Middle frontal gyrus (tissue), 1 donor: ENCODE measurements around the gene AGAP5.
A peak's percentile ranks its signal among the peaks of the same experiment; 100 is the strongest.

Experiments used
- DNase-seq: peaks from one replicate; pipeline ENCODE4 v3.0.0-alpha.2; 2015; ENCODE audit warnings: low spot score; ENCODE audit errors: extremely low spot score

Gene AGAP5

DNA sequence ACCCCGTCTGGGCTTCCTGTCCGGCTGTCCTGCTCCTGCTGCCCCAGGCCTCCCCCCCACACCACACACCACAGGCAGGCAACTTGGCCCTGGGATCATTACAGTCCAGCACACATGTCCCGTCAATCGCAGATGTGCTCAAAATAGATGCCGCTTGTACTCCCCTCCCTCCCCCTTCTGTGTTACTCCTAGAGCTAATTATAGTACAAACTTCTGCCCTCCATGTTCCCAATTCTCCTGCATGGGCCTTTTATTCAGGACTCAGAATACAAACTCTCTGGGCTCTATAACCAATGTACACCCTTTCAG is 42.0 kb downstream of the AGAP5 start, which contains the start of gene SYNPO2L:
TSS of gene SYNPO2L (minus strand) at position 40 of the 309 bp plus-strand sequence. CDS start 107 bp downstream, outside the sequence.
- no peak for DNase-seq

DNA sequence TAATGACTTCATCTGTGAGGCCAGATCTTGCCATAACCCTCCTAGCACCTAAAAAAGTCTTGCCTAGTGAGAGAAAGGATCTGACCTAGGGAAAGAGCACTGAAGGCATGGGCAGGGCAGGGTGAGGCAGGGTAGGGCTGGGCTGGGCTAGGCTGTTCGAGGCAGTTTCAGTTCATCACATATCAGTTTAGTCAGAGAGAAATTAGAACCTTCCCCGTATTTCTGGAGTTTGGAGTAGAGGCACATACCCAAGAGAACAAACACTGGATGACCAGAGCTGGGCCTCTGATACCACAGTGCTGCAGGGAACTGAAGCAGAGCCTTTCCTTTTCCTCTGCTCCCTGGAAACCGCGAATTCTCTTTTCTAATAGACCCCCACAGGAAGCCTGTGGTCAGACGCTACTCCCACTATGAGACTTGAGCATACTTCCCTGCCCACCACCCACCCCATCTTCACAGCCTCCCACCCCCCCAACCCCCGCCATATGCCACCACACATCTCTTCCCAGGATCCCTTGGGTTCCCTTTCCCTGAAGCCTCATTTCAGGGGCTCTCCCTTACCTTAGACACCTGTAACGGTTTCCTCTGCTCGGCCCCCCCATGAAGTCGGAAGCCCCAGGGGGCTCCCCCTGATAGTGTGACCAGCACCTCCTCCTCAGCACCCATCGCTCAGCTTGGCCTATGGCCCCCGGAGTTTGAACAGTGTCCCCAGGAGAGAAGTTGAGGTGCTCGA is 42.5 kb downstream of the AGAP5 start:
- no peak for DNase-seq

DNA sequence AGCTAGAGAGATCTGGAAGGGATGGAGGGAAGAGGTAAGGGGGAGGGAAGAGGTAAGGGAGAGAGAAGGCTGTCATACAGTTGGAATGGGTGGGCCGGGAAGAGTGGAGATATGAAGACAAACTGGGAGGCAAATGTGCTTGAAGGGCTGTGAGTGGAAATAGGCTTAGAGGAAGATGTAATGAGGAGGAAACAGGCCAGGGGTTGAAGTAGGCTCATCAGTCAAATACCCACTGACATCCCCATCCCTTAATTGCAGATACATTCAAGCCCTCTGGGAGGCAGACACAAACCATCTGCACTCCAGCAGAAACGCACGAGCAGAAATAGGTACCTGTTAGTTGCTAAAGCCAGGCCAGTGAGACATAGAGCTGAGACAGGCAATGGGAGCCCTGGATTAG is 44.2 kb downstream of the AGAP5 start:
- DNase-seq: no peak

DNA sequence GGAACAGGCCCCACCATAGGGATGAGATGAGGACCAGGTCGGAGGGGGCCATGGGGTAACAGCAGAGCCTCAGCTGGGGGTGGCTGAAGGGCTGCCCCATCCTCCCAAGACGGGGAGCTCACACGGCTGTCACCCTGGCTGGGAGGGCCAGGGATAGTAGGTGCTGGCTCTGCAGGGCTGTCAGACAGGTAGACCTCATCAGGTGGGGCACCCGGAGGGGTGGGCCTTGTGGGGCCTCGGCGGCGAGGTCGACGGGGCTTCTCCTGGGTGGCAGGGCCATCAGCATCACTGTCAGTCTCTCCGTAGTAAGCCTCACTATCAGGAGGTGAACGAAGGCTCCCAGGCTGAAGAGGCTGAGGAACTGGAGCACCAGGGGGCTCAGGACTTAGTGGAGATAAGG is 44.7 kb downstream of the AGAP5 start:
- DNase-seq: no peak

DNA sequence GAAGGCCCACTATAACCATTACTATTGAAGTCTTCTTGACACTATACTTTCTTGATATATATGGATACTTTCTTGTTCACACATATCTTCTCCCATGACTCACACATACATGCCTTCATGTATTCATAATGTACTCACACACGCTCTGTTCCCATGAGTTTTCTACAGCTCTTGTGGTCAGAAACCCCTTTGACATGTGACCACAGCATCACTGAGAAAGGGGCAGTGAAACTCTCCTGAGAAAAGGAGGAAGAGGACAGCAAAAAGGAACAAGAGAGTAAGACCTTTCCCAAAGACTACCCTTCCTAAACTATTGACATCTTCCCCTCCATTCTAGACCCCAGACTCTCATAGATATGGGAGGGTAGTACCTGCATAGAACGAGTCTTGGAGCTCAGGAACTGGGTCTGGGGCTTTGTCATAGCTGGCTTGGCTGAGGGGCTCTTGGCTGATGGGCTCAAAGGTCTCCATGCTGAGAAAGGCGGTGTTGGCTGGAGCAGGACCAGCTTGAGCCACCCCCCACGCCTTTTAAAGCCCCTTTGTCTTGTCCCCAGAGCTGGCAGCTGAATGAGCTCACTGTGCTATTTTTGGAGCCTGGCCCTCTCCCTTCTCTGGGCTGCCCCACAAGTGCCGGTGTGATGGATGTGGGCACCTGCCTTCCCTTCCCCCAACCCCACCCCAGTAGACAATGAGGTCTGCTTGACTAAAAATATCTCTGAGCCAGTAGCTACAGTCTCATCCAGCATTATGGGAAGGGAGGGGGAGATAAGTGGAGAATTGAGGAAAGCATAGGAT is 47.2 kb downstream of the AGAP5 start:
- DNase-seq: no peak

DNA sequence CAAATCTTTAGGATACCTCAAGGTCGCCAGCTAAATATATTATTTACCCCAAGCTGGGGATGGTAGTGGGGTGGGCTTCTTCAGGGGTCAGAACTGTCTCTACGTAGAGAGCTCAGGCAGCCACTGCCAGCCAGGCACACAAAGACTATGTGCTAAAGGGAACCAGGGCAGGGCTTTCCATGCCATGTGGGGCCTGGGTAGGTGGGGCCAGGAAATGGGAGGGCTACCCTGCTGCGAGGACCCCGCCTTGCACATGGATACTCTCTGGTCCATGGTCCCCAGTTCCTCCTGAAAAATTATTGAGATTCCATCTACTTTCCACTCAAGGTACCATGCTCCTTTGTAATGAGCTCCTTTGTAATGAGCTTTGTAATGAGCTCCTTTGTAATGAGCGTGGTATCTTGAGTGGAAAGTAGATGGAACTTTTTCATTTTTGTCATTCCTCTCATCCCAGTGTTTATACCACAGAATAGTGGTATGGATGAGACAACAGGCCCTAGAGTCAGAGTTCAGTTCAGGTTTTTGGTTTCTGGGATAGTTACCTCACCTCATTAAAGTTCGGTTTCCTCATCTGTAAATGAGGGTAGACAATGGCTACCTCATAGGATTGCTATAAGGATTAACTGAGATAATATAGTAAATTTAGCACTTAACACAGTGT is 47.9 kb downstream of the AGAP5 start:
- DNase-seq: no peak

DNA sequence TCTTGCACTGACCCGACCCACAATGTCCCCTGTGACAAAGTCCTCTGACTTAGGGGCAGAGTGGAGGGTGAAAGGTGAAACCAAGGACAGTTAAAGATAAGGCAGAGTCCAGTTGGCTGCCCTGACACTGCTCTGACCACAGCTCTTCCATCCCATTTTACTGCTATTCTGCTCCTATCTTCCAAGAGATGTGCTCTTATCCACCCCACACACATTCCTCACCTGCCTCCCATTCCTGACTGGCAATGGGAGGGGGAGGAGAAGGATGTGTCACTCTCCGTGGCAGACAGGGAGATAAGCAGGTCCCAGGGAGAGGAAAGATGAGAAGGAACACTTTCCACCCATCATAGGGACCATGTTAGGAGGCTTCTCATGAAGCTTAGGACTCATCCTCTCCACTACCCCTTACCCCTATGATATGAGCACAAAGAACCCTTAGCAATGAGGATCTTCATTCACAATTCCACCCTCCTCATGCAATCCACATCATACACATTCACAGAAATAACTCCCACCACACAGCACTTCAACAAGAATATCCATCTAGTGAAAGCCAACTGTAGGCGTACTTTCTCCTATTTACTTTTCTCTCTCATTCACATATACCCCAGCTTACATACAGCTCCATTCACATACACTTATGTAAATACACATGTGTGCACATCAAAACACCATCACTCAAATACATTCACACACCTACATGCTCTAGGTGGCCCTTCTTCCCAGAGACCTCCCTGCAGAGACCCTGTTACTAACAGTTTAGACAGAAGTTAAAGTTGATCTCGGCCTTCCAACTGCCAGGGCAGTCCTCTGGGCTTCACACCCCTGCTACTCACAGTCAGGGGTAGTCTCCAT is 48.7 kb downstream of the AGAP5 start:
- DNase-seq: no peak

DNA sequence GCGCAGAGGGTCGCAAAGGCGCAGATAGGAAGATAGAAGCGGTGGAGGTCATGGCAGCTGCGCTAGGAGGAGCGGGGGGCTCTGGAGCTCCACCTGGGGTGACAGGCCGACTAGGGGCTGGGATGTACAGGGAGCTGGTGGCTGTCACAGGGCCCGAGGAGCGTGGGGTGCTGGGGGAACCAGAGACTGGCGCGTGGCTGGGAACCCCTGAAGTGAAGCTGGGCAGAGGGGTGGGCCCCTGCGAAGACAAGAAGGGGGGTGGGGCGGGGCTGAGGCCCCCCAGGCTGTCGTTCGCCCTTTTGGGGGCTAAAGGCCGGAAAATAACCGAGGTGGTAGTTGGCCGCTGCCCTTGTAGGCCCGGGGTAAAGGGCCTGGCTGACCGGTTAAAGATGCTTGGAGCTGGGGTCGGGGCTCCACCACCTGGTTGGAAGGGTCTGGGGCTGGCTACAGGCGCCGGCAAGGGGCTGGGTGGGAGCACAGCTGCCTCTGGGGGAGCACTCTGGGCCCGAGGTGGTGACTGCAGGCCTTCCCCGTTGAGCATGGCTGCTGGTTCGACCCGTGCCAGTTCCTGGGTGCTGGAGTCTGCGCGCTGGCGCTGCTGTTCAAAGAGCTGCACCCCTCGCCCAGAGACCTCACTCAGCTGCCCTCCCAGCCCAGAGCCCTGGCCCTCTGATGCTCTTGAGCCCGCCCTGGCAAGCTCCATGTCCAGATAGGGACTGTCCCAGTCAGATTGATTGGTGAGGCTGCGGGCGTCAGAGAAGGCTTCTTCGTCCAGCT is 49.8 kb downstream of the AGAP5 start:
- no peak for DNase-seq

DNA sequence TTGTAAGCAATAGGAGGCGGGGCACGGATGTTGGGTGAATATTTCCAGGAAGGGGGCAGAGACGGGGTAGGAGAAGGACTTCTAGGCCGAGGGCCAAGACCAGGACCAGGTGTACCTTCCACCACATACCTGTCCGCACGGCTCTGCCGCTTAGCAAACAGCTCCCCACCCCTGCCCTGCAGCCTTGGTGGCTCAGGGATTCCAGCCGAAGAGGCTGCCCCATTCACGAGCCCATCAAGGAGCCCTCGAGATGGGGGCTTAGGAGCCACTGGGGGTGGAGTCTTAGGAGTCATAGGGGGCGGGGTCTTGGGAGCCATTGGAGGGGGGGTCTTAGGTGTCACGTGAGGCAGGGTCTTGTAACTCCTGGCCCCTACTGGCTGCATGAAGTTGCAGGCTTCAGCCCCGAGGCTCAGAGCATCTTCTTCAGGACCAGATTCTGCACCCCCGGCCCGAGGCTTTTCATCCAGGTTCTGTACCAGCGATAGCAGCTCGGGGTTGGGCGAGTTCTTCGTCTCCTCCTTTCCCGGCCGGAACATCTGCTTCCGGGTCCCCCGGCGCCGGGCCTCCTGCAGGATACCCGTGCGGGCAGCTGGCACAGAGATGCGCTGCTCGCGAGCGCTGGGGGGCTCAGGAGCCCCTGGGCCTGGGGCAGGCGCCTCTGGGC is 50.6 kb downstream of the AGAP5 start:
- peak; percentile 3 for DNase-seq

DNA sequence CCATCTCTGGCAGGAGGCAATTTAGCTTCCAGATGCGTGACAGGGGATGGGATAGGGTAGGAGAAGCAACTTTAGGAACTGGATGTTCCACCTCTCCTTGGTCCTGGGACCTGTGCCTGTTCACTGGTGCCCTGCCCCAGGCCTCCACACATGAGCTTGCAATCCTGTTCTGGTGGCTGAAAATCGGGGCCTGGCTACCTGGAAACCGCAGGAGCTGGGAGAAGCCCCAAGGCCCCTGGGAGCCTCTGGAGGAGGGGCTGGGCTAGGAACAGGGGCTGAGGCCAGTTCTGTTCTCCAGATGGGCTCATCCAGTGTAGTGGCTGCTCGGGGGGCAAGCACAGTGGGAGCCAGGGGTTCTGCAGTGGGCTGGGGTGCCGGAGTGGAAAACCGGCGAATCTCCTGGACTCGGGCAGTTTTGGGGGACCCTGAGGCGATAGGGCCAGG is 51.3 kb downstream of the AGAP5 start:
- no peak for DNase-seq

DNA sequence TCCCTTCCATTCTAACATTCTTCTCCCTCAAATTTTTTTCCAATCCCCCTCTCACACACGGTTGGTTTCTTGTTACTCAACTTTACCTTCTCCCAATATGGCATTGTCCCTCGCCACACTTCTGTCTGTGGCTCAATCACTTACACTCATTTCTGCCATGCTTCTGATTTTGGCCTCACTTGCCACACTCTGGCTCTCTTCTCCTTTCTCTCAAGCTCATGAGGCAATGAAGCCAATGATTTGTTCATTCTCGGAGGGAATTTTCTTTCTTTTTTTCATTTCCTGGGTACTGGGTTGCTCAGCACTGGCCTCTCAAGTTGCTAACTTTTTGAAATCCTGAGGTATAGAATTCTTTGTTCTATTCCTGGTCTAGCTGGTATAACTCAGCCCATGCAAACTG is 52.7 kb downstream of the AGAP5 start:
- DNase-seq: no peak

DNA sequence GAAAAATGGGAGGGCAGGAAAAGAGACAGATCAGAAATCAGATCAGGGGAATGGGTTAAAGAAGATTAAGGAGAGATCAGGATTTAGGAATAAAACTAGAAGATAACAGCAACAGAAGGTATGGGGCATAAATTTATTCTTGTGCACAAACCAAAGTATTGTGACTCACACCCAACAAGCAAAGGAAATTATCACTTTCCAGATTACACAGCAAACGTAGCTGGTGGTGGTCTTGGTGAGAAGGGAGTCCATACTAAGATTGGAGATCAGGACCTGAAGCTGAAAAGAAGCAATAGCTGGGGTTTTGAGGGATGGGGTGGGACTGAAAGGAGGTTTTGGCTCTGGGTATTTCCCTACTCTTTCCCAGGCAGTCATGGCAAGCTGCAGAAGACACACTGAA is 53.1 kb downstream of the AGAP5 start:
- no peak for DNase-seq

DNA sequence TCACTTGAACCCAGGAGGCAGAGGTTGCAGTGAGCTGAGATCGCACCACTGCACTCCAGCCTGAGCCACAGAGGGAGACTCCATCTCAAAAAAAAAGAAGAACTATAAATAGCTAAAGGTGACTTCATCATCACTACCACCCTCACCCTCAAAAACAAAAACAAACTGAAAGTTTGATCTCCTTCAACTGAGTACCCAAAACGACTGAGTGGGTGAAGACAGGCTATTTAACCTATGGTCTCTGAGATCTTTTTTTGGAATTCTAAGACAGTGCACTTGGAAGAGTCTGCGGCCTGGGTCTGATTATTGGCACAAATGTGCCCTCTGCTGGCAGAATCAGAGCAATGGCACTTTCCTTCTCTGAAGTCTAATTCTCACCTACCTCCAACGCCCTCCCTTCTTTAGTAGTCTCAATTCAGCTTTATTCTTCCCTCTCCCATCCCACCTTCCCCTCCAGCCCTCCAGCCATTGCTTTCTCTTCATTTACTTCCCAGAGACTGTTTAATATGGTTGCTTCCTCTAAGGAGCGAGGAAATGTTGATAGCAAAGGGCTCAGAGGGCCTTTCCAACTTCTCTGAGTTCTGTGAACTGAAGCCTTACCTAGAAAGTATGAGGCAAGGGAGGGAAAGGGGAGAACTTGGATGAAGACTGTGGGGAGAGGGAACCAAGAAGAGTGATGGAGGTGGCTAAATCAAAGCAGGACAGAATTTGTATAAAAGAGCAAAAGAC is 53.7 kb downstream of the AGAP5 start:
- peak; percentile 58 for DNase-seq

DNA sequence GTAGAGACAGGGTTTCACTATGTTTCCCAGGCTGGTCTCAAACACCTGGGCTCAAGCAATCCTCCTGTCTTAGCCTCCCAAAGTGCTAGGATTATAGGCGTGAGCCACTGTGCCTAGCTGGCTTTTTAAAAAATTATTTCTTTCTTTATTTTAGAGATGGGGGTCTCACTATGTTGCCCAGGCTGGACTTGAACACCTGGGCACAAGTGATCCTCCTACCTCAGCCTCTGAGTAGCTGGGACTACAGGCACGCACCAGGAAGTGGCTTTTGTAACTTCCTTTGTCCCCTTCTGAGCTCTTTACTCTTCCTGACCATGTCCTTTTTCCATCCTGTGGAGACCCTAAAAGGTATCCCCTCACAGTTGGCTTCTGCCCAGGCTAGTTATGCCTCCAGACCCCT is 54.5 kb downstream of the AGAP5 start:
- DNase-seq: no peak

DNA sequence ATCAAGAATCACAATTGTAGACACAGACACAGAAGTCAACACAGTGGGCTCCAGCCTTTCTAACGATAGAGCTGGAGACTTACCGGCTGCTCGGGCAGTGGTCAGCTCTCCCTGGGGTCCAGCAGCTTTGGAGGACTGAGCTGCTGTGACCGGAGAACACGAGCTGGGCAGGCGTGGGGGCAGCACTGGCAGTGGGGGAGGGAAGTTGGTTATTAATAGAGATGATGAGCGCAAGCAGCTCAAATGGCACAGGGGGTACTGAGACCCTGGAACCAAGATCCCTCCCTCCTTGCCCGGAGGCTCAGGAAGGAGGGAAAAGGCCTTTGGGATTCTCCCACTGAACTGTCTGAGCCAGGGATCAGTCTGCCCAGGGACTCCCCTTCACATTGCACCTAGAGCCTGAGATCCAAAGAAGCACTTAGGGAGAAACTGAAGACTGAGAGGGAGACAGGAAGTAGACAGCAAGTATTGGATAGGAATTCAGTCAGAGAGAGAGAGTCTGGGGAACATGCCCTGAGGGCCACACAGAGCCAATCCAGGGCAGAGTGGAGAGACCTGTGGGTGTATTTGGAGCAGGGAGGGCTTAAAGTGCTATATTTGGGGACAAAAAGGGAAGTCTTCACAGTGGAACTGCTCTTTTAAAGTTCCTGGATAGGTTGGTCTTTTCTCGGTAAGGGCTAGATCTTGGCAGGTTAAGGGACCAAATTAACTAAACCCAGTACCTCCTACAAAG is 56.4 kb downstream of the AGAP5 start, which contains the start of gene MYOZ1:
TSS of gene MYOZ1 (minus strand) at position 147 of the 733 bp plus-strand sequence. CDS start 1,457 bp downstream, outside the sequence.
- DNase-seq: no peak

DNA sequence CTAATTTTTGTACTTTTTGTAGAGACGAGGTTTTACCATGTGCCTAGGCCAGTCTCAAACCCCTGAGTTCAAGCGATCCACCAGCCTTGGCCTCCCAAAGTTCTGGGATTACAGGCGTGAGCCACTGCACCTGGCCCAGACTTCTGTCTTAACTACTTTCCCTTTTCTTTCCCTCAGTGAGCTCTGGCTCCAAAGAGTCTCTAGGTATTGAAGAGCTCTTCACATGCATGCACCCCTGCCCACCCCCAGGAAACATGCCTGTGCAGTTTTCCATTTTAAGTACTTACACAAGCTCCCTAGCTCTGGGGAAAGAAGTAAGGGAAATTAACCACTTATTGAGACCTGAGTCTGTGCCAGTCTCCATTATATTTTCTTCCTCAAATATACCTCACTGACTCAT is 58.6 kb downstream of the AGAP5 start:
- no peak for DNase-seq

DNA sequence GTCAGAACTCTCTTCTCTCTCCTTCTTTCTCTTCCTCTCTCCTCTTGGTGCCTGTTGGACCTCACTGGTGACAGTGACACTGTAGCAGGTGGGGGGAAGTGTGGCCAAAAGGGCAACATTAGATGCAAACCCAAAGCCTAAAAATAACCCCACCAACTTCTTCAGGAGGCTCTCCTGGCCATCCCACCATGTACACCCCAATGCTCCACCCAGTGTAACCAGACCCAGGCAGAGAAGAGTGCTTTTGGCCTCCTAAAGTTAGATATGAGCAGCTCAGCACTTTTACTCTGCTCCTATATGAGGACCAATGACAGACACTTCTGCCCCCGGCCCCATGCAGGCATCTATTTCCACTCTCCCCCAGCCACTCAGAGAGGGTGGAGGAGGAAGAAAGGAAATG is 62.1 kb downstream of the AGAP5 start:
- no peak for DNase-seq

DNA sequence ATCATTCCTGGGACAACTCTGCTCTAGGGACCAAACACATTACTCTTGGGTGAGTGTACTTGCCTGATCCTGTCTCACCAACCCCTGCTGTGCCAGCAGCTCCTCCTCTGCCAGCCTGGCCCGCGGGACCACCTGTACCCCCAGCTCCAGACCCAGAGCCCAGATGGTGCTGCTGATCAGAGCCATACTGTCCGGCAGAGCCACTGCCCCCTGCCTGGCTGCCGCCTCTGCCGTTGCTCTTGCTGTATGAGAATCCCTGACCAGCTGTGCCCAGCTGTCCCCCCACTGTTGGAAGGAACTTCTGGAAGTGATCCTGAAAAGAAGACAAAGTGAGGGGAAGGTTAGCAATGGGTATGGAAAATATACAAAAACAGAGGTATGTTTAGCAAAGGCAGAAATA is 63.5 kb downstream of the AGAP5 start:
- no peak for DNase-seq

DNA sequence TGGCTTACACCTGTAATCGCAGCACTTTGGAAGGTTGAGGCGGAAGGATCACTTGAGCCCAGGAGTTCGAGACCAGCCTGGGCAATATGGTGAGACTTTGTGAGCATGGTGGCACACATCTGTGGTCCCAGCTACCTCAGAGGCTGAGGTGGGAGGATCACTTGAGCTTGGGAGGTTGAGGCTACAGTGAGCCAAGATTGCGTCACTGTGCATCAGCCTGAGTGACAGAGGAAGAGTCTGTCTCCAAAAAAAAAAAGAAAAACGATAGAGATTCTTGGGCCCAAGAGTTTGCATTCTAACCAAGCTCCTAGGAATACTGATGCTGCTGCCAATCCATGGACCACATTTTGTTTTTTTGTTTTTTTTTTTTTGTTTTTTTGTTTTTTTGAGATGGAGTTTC is 68.7 kb downstream of the AGAP5 start:
- DNase-seq: no peak
